HG03159 (cell line): ENCODE measurements around the gene TRPC6.
"Not testable (repeated sequence)": the region's sequence is repeated elsewhere in the genome, so short reads cannot be mapped to it uniquely, and the experiment has no call there.

Experiments used
- ATAC-seq: cut with Tn5 transposase; IDR thresholded peaks from one replicate; pipeline ENCODE4 v1.9.1; 2021; ENCODE audit warnings: mild to moderate bottlenecking, moderate library complexity; ENCODE audit not compliant: unreplicated experiment

The TRPC6 gene

GRCh38 chr11:101523193-101523592 is 60.6 kb downstream of the TRPC6 start:
- ATAC-seq = peak; percentile 56

GRCh38 chr11:101521821-101522220 is 62.0 kb downstream of the TRPC6 start:
- ATAC-seq = no peak

GRCh38 chr11:101516546-101516945 is 67.3 kb downstream of the TRPC6 start:
- ATAC-seq = no peak

- ATAC-seq = no peak
Observed at GRCh38 chr11:101511065-101511464, 72.7 kb downstream of the TRPC6 start.

- ATAC-seq = no peak
Observed at GRCh38 chr11:101510591-101510990, 73.2 kb downstream of the TRPC6 start.

DNA sequence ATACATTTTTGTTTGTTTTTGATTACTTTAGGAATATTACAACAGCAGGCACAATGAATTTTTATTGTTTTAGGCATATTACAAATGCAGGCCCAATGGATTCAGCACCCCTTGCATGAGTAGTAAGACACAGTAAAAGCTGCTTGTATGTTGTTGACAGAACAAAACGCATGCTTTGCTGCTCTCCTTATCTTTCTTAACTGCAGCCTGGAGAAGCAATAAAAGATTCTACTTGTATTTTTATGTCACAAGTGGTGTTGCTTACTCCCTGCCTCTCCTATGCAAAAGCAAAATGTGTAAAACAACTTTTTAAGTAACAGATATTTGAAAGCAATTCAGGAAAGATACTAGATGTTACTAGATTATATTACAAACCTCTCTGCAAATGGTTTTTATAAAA is 73.9 kb downstream of the TRPC6 start:
- no peak for ATAC-seq

DNA sequence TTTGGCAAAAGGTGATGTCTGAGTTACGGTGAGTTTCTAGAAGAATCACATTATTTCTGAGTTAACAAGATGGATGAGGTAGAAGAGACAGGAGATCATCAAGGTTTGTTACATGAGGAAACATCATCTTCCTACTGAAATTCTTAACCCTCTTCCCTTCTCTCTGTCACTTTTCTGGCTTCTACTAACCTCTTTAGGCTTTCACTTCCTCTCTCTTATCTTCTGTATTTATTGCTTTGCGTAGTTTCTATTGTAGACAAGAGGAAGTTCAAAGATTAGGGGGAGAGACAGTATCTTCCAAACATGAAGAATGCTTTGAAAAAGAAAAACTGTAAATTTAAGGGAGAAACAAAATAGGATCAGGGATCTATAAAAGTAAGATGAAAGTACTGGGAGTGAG is 75.4 kb downstream of the TRPC6 start:
- no peak for ATAC-seq

- ATAC-seq = no peak
Observed at GRCh38 chr11:101498891-101499290, 84.9 kb downstream of the TRPC6 start.

- ATAC-seq = no peak
Observed at GRCh38 chr11:101497291-101497690, 86.5 kb downstream of the TRPC6 start.

GRCh38 chr11:101487775-101488174 is 96.0 kb downstream of the TRPC6 start:
- ATAC-seq = no peak

DNA sequence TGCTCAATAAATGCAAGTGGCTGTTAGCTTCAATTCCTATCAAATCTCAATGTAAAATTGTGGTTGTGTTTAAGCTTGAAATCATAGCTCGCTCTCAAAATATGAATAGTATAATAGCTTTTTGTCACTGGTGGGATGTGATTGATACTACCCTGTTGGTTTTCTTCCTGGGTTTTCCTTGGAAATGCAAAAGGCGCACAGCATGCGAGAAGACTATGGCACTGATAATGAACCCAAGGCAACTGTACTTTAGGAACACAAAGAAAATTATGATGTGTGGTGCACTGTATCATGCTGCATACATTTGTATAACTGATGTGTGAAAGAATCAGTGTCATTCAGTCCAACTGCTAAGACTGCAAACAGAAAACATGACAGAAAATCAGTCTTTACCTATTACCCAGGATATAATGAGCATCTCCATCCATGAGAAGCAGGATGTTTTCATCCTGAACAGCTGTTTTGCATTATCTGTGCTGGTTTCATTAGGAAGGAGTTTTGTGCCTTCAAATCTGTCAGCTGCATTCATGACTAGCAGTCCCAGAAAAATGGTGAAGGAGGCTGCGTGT is 101.2 kb downstream of the TRPC6 start:
- ATAC-seq = no peak

DNA sequence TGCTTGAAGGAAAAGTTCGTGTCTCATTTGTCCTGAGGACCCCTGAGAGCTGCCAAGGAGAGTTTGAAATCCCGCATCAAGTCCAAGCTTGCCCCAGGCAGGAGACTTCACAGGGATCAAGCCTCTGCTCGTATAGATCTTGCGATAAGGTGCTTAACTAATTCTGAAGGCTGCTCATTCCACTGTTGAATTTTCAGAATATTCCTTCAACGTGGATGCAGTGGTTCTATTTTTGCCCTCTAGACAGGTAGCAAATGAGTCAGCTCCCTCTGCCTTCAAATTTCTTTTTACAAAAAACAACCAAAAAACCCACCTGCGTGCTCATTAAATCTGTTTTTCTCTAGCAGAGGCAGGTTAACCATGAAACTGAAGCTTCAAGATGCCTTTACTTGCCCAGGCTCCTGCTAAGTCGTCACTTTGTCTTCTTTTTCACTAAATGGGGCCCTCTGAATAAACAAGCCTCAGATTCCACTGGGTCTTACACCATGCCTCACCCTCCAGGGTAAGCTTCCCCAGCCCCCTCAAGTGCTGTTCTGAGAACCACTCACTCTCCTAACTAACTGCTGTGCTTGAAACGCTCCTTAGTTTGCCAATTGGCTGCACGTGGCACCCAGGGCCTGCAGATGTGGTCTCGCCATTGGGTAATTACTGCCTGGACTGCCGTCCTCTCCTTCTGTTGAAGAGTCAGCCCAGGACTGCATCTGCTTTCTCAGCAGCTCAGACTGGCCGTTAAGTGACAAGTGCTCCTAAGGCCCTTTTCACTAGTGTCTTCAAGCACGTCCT is 105.0 kb downstream of the TRPC6 start:
- no peak for ATAC-seq

DNA sequence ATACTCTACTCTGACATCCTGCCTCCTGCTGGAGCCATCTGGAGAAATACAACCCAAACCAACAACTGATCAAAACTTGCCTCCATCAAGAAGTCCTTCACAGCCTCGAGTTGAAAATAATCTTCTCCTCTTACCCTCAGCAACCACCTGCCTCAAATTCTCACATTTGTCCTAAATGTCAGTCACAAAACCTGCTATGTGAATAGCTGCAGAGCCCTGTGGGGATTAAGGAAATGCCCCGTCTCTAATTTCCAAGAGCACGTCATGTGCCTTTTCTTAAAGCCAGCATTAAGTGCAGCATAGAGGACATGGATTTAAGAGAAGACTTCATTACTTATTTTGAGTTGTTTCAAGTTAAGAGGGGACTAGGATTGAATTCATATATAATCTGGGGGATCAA is 105.9 kb downstream of the TRPC6 start:
- ATAC-seq = no peak

GRCh38 chr11:101476191-101476590 is 107.6 kb downstream of the TRPC6 start:
- no peak for ATAC-seq

DNA sequence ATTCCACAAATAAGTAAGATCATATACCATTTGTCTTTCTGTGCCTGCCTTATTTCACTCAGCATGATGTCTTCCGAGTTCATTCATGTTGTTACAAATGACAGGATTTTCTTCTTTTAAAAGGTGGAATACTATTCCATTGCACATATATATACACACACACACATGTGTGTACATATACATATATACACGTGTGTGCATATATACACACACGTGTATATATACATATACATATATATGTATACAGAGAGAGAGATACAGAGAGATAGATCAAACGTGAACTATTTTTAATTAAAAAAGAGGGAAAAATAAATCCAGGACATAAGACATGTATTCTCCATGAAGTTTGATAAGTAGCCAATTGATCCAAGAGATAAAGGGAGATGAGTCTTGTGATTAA is 108.1 kb downstream of the TRPC6 start:
- no peak for ATAC-seq

DNA sequence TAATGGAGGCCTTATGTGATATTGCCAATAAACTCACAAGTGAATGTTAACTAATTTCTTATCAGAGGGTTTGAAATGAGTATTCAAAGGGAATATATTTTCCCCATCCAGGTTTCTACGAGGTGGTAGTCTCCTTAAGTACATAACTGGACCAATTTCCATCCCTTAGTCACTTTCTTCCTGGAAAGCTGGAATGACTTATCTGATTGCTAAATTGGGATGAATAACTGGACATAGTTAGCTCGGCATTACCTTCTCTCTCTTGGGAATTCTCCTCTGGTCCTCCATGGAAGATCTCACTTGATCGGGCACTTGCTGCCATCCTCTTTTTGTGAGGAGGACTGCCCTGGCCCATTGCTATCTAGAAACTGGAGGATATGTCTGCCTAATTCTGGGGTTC is 109.1 kb downstream of the TRPC6 start:
- no peak for ATAC-seq

- ATAC-seq = no peak
Observed at GRCh38 chr11:101470881-101471520, 112.8 kb downstream of the TRPC6 start.

DNA sequence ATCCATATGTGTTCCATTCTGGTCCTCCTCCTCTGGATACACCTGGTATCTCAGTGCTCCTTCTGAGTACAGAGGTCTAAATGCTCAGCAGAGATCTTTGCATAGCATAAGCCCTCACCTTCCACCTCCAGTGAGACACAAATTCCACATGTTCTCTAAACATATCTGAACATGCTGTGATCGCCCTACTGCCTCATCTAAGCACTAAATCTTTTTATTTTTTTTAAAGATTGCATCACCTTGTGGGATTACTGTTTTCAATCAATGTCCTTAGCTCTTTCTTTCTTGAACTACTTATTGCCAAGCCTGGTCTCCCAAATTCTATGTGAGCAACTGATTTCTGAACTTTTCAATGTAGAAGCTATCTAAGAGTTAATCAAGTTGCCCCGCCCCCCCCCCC is 113.4 kb downstream of the TRPC6 start:
- no peak for ATAC-seq

DNA sequence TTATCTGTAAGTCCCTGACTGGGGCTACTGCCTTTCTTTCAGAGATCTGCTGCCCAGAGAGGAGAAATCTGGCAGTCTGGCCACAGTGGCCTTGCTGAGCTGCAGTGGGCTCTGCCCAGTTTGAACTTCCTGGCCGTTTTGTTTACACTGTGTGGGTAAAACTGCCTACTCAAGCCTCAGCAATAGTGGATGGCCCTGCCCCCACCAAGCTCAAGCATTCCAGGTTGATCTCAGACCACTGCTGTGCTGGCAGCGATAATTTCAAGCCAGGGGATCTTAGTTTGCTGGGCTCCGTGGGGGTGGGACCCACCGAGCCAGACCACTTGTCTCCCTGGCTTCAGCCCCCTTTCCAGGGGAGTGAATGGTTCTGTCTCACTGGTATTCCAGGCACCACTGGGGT is 117.5 kb downstream of the TRPC6 start:
- no peak for ATAC-seq

- ATAC-seq = not testable (repeated sequence)
Observed at GRCh38 chr11:101464388-101464787, 119.4 kb downstream of the TRPC6 start.

GRCh38 chr11:101459020-101459419 is 124.8 kb downstream of the TRPC6 start:
- no peak for ATAC-seq

GRCh38 chr11:101458161-101458560 is 125.6 kb downstream of the TRPC6 start:
- ATAC-seq = no peak
